HFFc6 (cell line): ENCODE measurements around the gene FAM110D. TPM values are rescaled to one million over a fixed set of nuclear protein-coding genes. Genes with fewer than 3 reads are reported as not detected.

Source experiments
- DNase-seq: peaks from one replicate; pipeline ENCODE4 v3.0.0-alpha.2; 2018
- H3K27ac Mint-ChIP-seq: 2 replicates; pipeline ENCODE4 v1.8.0; 2020; ENCODE audit warnings: mild to moderate bottlenecking, mixed read lengths
- H3K27me3 Mint-ChIP-seq: 2 replicates; pipeline ENCODE4 v1.8.0; 2021; ENCODE audit warnings: mild to moderate bottlenecking, moderate library complexity, mixed read lengths; ENCODE audit not compliant: insufficient read depth
- H3K36me3 Mint-ChIP-seq: 2 replicates; pipeline ENCODE4 v1.8.0; 2021; ENCODE audit warnings: low read depth, mixed read lengths
- H3K4me1 Mint-ChIP-seq: 2 replicates; pipeline ENCODE4 v1.8.0; 2020; ENCODE audit warnings: low read depth, mixed read lengths
- H3K4me3 Mint-ChIP-seq: 2 replicates; pipeline ENCODE4 v1.8.0; 2020; ENCODE audit warnings: mild to moderate bottlenecking, moderate library complexity, mixed read lengths
- H3K9me3 Mint-ChIP-seq: 2 replicates; pipeline ENCODE4 v1.8.0; 2020; ENCODE audit warnings: mild to moderate bottlenecking, mixed read lengths
- total RNA-seq, 6 experiments: library from RNA; stranded (reverse); fragmentation: NEBNext Ultra II Directional; extraction: Animal tissue kit (Norgen Biotek cat#: 25700); gene quantifications; 2 replicates in 1 of 6; 3 replicates in 5 of 6; pipeline ENCODE4 v1.2.3, GENCODE V29; 2021
- TF ChIP-seq, protein P1 (sequence below): fragments of 200-600 bp; sonication (generic); IDR thresholded peaks from 2 replicates; pipeline ENCODE4 v1.5.0; 2021; ENCODE audit warnings: antibody characterized with exemption, mild to moderate bottlenecking

Gene FAM110D
- total RNA-seq, 6 experiments from 2014 or later = not detected

DNA sequence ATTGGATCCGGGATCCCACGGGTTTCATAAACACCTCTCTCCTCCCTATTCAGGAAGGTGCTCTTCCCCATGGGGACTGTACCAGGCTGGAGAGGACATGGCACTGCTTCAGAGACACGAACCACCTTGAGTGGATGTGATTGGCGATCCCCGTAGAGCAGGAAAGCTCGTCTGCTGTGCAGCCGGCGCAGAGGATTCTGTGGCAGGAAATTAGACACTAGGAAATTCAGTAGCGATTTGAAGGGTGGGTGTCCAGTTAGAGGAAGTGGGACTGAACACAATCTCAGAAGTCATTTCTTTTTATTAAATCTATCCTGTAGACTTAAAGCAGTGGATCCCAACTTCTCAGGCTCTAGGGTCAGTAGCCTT lies 46.5 kb upstream of the FAM110D start:
- H3K27me3 Mint-ChIP-seq = no peaks in the 10 kb centered on the region
- peak overlapping the region; percentile 70 for H3K27ac Mint-ChIP-seq
- TF ChIP-seq, protein P1, sequence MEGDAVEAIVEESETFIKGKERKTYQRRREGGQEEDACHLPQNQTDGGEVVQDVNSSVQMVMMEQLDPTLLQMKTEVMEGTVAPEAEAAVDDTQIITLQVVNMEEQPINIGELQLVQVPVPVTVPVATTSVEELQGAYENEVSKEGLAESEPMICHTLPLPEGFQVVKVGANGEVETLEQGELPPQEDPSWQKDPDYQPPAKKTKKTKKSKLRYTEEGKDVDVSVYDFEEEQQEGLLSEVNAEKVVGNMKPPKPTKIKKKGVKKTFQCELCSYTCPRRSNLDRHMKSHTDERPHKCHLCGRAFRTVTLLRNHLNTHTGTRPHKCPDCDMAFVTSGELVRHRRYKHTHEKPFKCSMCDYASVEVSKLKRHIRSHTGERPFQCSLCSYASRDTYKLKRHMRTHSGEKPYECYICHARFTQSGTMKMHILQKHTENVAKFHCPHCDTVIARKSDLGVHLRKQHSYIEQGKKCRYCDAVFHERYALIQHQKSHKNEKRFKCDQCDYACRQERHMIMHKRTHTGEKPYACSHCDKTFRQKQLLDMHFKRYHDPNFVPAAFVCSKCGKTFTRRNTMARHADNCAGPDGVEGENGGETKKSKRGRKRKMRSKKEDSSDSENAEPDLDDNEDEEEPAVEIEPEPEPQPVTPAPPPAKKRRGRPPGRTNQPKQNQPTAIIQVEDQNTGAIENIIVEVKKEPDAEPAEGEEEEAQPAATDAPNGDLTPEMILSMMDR = no peak
- H3K36me3 Mint-ChIP-seq = peaks cover 5% of the 10 kb centered on the region; the same call in 1 of the 2 replicates
- no peaks in the 10 kb centered on the region for H3K9me3 Mint-ChIP-seq
- peaks cover 22% of the 10 kb centered on the region for H3K4me1 Mint-ChIP-seq
- peak overlapping the region; percentile 94 for H3K4me3 Mint-ChIP-seq
- DNase-seq = no peak

- Mint-ChIP-seq H3K27ac (no peak overlapping the region), H3K36me3 (peaks cover 11% of the 10 kb centered on the region; the same call in 1 of the 2 replicates), H3K27me3 (no peaks in the 10 kb centered on the region; the same call in 1 of the 2 replicates), H3K9me3 (no peaks in the 10 kb centered on the region), H3K4me1 (peaks cover 22% of the 10 kb centered on the region), H3K4me3 (no peak overlapping the region)
- no peak for DNase-seq
- TF ChIP-seq, protein P1 = no peak
Observed at GRCh38 chr1:26114165-26114927, 44.5 kb upstream of the FAM110D start.

GRCh38 chr1:26119892-26120608 lies 38.8 kb upstream of the FAM110D start:
- no peak for DNase-seq
- Mint-ChIP-seq H3K9me3 (no peaks in the 10 kb centered on the region), H3K4me3 (no peak overlapping the region), H3K4me1 (peaks cover 28% of the 10 kb centered on the region), H3K27me3 (no peaks in the 10 kb centered on the region; the same call in 1 of the 2 replicates), H3K36me3 (peaks cover 12% of the 10 kb centered on the region; the same call in 1 of the 2 replicates), H3K27ac (no peak overlapping the region)
- TF ChIP-seq, protein P1 = no peak

- peaks cover 12% of the 10 kb centered on the region; the same call in 1 of the 2 replicates for H3K36me3 Mint-ChIP-seq
- H3K4me3 Mint-ChIP-seq = peak overlapping the region; percentile 50
- peak; percentile 73 for DNase-seq
- TF ChIP-seq, protein P1 = no peak
- H3K27me3 Mint-ChIP-seq = no peaks in the 10 kb centered on the region; the same call in 1 of the 2 replicates
- peaks cover 29% of the 10 kb centered on the region for H3K4me1 Mint-ChIP-seq
- H3K27ac Mint-ChIP-seq = peak overlapping the region; percentile 86
- H3K9me3 Mint-ChIP-seq = no peaks in the 10 kb centered on the region
Observed at GRCh38 chr1:26121854-26122773, 36.8 kb upstream of the FAM110D start.
